SU-DHL-6 (cell line): ENCODE measurements around the gene DNAH9.
"Not testable (repeated sequence)": the region's sequence is repeated elsewhere in the genome, so short reads cannot be mapped to it uniquely, and the experiment has no call there.

Experiments
- H2AFZ ChIP-seq: fragments of 200-600 bp; sonication (generic); 2 replicates; pipeline ENCODE4 v1.6.1; 2014; ENCODE audit warnings: low read depth, mild to moderate bottlenecking, moderate library complexity, mixed read lengths, antibody characterized with exemption, low read length; ENCODE audit not compliant: severe bottlenecking
- H3F3A ChIP-seq: fragments of 200-600 bp; shearing (Covaris generic); 2 replicates; pipeline ENCODE4 v1.6.0; 2016; ENCODE audit warnings: antibody characterized with exemption, mild to moderate bottlenecking; ENCODE audit not compliant: insufficient read depth
- H3K27ac ChIP-seq: fragments of 200-600 bp; sonication (generic); 2 replicates; pipeline ENCODE4 v1.5.1; 2016; ENCODE audit warnings: low read depth, mild to moderate bottlenecking, low read length, moderate library complexity, mixed read lengths
- H3K27me3 ChIP-seq: fragments of 200-600 bp; sonication (generic), shearing (Covaris generic); 2 replicates; pipeline ENCODE4 v1.6.0; 2014; ENCODE audit warnings: mild to moderate bottlenecking, low read length
- H3K36me3 ChIP-seq: fragments of 200-600 bp; sonication (generic); 2 replicates; pipeline ENCODE4 v1.6.1; 2014; ENCODE audit warnings: mild to moderate bottlenecking, low read length, mixed read lengths
- H3K4me2 ChIP-seq: fragments of 300-600, 200-600 bp; shearing (Covaris generic), sonication (generic); 2 replicates; pipeline ENCODE4 v1.6.0; 2014; ENCODE audit warnings: low read length, low read depth, mild to moderate bottlenecking; ENCODE audit not compliant: poor library complexity, severe bottlenecking
- H3K4me3 ChIP-seq: fragments of 200-600 bp; sonication (generic); 2 replicates; pipeline ENCODE4 v1.5.1; 2014; ENCODE audit warnings: antibody characterized with exemption, low read length, mild to moderate bottlenecking, mixed read lengths; ENCODE audit not compliant: insufficient read depth, poor library complexity, severe bottlenecking
- H3K79me2 ChIP-seq: fragments of 200-600 bp; sonication (generic); 2 replicates; pipeline ENCODE4 v1.6.1; 2014; ENCODE audit warnings: mild to moderate bottlenecking, low read length, moderate library complexity; ENCODE audit not compliant: insufficient read depth
- H3K9ac ChIP-seq: fragments of 200-600 bp; sonication (generic); 2 replicates; pipeline ENCODE4 v1.7.0; 2014; ENCODE audit warnings: mild to moderate bottlenecking, low read length
- H3K9me2 ChIP-seq: fragments of 200-600 bp; sonication (generic); replicated peaks from 2 replicates; pipeline ENCODE4 v1.6.1; 2014; ENCODE audit warnings: low read length; ENCODE audit not compliant: insufficient read depth
- H3K9me3 ChIP-seq: fragments of 200-600 bp; sonication (generic); 2 replicates; pipeline ENCODE4 v1.6.1; 2014; ENCODE audit warnings: low read length, mixed read lengths; ENCODE audit not compliant: insufficient read depth
- H4K20me1 ChIP-seq: fragments of 200-600 bp; sonication (generic); 2 replicates; pipeline ENCODE4 v1.6.1; 2014; ENCODE audit warnings: low read depth, mild to moderate bottlenecking, antibody characterized with exemption, low read length, moderate library complexity, mixed read lengths
- EZH2phosphoT487 ChIP-seq: fragments of 200-600 bp; sonication (generic), shearing (Covaris generic); conservative IDR thresholded peaks from 2 replicates; pipeline ENCODE4 v1.6.1; 2018; ENCODE audit warnings: mild to moderate bottlenecking, antibody characterized with exemption, low read length, moderate library complexity, mixed read lengths
- TF ChIP-seq, protein P1 (sequence below): fragments of 200-600 bp; sonication (generic); IDR thresholded peaks from one replicate; pipeline ENCODE4 v1.5.1; 2017; ENCODE audit warnings: antibody characterized with exemption, mild to moderate bottlenecking, low read length, moderate library complexity; ENCODE audit not compliant: insufficient read depth, poor library complexity, severe bottlenecking

The DNAH9 gene

DNA sequence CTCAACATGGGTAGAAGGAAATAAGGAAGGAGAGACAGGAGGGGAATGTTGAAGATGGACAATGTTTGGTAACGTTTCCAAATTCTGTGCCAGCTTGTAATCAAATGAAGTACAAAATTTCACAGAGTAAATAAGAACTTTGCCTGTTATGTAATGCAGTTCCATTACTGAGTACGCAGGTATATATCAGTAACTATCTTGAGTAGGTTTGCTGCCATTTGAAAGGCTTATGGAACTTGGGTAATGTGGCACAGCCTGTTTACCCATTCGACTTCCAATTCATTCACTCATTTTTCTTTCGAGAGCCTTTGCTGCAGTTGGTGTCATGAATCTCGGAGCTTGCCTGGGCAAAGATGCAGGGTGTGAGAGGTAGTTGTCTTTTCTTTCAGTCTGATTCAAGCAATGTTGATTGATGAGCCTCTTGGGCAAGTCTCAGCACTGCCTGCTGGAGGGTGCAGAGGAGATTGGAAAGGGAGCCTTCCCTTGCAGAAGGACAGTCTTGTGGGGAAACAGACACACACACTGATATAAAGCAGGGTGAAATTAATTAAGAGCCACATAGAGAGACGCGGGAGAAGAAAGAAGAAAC is 345.6 kb downstream of the DNAH9 start:
- Histone ChIP-seq H3K9me3 (no peaks in the 10 kb centered on the region), H3K9me2 (no peaks in the 10 kb centered on the region), H3K4me2 (no peak overlapping the region), H3F3A (no peaks in the 10 kb centered on the region), H4K20me1 (no peaks in the 10 kb centered on the region), H3K9ac (no peak overlapping the region), H2AFZ (no peak overlapping the region), H3K4me3 (no peak overlapping the region), H3K27ac (no peak overlapping the region), H3K79me2 (no peaks in the 10 kb centered on the region), H3K27me3 (no peaks in the 10 kb centered on the region), H3K36me3 (no peaks in the 10 kb centered on the region)
- TF ChIP-seq, protein P1, sequence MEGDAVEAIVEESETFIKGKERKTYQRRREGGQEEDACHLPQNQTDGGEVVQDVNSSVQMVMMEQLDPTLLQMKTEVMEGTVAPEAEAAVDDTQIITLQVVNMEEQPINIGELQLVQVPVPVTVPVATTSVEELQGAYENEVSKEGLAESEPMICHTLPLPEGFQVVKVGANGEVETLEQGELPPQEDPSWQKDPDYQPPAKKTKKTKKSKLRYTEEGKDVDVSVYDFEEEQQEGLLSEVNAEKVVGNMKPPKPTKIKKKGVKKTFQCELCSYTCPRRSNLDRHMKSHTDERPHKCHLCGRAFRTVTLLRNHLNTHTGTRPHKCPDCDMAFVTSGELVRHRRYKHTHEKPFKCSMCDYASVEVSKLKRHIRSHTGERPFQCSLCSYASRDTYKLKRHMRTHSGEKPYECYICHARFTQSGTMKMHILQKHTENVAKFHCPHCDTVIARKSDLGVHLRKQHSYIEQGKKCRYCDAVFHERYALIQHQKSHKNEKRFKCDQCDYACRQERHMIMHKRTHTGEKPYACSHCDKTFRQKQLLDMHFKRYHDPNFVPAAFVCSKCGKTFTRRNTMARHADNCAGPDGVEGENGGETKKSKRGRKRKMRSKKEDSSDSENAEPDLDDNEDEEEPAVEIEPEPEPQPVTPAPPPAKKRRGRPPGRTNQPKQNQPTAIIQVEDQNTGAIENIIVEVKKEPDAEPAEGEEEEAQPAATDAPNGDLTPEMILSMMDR: no peak
- no peak for TF ChIP-seq EZH2phosphoT487

DNA sequence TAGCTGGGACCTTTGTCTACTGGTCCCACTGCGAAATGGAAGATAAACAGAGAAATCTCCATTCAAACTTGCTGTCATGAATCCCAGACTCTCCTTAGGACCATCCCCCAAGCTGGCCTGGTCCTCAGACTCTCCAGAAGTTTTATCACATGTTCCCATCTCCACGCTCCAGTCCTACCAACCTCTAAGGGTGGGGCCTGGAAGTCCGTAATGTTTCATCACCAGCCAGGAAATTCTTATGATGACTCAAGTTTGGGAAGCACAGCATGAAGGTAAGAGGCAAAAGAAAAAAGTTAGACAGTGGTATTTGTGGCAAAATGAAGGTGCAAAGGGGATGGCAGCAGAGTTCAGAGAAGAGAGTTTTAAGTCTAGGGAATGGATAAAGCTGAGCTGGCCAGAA is 346.3 kb downstream of the DNAH9 start:
- Histone ChIP-seq H3K9me3 (no peaks in the 10 kb centered on the region), H2AFZ (no peak overlapping the region)
- TF ChIP-seq, protein P1: no peak
- TF ChIP-seq EZH2phosphoT487: no peak

DNA sequence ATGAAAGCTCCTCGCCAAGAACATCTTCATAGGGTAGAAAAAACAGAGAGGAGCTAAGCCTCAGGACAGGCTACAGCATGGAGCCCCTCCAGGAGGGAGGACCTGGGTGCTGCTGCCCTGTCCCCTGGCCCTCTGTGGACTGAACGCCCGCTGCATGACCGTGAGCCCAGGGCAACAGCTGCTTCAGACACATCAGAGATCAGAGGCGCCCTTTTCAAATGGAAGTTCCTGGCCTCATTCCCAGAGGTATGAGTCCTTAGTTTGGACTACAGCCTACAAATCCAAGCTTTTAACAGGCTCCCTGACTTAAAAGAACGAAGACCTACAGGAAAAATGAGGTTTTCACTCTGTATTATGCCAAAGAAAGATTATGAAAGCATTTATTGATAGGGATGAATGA is 350.5 kb downstream of the DNAH9 start:
- H3K9ac ChIP-seq: no peak overlapping the region
- no peak overlapping the region for H2AFZ ChIP-seq
- H3K36me3 ChIP-seq: no peaks in the 10 kb centered on the region
- no peaks in the 10 kb centered on the region for H3K27me3 ChIP-seq
- H3K9me3 ChIP-seq: no peaks in the 10 kb centered on the region
- H3F3A ChIP-seq: no peaks in the 10 kb centered on the region
- H3K9me2 ChIP-seq: no peaks in the 10 kb centered on the region
- H3K79me2 ChIP-seq: no peaks in the 10 kb centered on the region
- H3K4me3 ChIP-seq: no peak overlapping the region
- no peak overlapping the region for H3K27ac ChIP-seq
- H3K4me2 ChIP-seq: no peak overlapping the region
- H4K20me1 ChIP-seq: no peaks in the 10 kb centered on the region
- no peak for TF ChIP-seq EZH2phosphoT487
- TF ChIP-seq, protein P1: no peak

More for the DNA sequence above, 346.3 kb downstream of the DNAH9 start:
- Histone ChIP-seq H3K4me2 (no peak overlapping the region), H3K79me2 (no peaks in the 10 kb centered on the region), H3K36me3 (no peaks in the 10 kb centered on the region), H3F3A (no peaks in the 10 kb centered on the region), H3K27ac (no peak overlapping the region), H4K20me1 (no peaks in the 10 kb centered on the region), H3K27me3 (no peaks in the 10 kb centered on the region), H3K4me3 (no peak overlapping the region), H3K9me2 (no peaks in the 10 kb centered on the region), H3K9ac (no peak overlapping the region)

DNA sequence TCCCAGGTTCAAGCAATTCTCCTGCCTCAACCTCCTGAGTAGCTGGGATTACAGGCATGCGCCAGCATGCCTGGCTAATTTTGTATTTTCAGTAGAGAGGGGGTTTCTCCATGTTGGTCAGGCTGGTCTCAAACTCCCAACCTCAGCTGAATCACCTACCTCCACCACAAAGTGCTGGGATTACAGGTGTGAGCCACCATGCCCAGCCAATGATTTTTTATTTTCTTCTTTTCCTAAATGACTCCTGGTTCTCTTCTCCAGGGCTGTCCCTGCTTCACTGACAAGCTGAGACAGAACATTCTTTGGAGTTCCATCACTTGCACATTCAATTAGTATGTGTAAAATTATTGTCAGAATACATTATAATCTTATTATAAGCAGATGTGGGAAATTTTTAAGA is 351.3 kb downstream of the DNAH9 start:
- H4K20me1 ChIP-seq, H3K36me3 ChIP-seq, H3K27ac ChIP-seq, H3K9ac ChIP-seq, H3K79me2 ChIP-seq, H3K4me3 ChIP-seq, H3F3A ChIP-seq, H2AFZ ChIP-seq, H3K27me3 ChIP-seq, H3K9me3 ChIP-seq, H3K9me2 ChIP-seq, H3K4me2 ChIP-seq: not testable (repeated sequence)
